GM19395 (cell line): ENCODE results near the gene HUS1.
A peak's percentile ranks its signal among the peaks of the same experiment; 100 is the strongest.
"Not testable (repeated sequence)": the region's sequence is repeated elsewhere in the genome, so short reads cannot be mapped to it uniquely, and the experiment has no call there.

ENCODE experiments used
- ATAC-seq: cut with Tn5 transposase; IDR thresholded peaks from one replicate; pipeline ENCODE4 v1.9.1; 2021; ENCODE audit warnings: mild to moderate bottlenecking, moderate library complexity; ENCODE audit not compliant: unreplicated experiment

Gene HUS1

DNA sequence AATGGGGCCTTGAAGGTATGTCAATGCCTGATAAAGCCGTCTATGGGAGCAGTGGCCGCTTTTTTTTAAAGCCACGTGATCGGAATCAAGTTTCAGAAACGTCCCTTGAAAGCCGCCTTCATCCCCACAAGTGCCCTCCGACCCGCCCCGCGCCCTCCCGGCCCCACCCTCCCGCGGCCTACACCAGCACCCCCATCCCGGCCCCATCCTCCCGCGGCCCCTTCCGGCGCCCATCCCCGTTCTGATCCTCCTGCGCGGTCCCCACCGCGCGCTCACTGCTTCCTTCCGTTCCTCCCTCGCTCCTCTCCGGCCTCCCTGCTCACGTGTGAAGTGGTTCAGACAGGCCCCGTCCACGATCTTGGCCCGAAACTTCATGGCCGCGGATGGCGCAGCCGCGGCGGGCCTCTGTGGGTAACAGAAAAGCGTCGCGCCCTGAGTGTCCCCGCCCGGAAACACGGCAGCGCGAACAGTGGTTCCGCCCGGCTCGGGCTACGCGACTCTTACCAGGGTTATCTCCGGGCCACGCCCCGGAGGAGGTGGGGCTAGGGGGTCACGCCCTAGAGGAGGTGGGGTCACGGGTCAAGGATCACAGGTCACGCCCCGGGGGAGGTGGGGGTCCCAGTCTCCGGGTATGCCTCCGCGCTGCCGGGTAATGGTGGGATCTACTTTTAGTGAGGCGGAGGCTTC, at the start of gene HUS1:
HUS1 (minus strand) TSS at position 471 of the 687 bp plus-strand sequence; CDS start at position 375, 96 bp downstream.
- peak; percentile 97 for ATAC-seq

DNA sequence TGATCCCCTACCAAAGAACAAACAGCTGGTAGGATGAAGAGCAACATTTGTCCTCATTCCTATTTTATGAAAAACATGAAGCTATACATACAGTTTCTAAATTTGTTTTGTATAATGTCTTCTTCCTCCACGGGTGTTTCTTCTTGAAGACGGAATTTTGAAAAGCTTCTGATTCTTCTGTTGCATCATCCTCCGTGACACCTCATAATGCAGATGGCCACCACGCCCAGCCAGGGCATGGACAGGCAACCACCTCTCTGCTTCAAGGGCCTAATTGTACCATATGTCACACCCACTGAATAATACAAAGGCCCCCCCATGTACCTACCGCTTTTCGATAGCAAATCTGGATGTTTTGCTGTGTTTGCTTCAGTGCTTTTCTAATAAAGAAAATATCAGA, 49.5 kb upstream of the HUS1 start, which contains the start of gene SUN3:
SUN3 (minus strand) TSS at position 170 of the 400 bp plus-strand sequence; CDS start at position 1, 169 bp downstream.
- ATAC-seq: no peak

DNA sequence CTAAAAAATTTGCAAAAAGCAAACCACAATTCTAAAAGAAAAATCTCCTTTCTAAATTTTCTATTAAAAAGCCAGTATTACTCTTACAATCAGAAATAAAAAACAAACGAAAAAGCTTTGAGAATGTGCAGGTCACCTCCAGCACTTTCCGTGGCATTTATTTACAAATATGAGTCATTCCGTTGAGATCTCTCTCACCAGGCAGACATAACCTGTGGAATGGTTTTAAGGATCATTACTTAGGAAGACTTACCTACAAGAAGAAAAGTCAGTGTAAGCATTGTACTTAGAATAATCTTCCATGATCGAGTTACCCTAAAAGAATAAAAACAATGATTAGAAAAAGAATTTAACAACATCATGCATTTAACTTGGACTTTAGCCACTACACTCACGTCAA, 46.2 kb upstream of the HUS1 start:
- ATAC-seq: no peak

DNA sequence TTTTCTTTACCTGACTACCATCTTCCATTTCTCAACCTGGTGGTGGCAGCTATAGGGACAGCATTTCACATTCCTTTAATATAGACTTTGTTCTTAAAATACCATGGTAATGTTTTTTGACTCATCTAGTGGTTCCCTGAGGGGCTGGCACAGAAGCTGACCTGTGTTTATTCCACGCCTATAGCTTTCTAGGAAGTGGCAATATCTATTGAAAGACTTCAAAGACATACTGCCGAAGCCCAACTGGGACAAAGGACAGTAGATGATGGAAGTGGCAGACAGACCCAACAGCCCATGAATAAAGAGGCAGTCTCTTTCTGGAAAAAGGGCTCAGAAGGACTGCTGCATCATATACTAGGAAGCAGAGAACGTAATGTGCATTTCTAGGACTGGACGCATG, 38.3 kb upstream of the HUS1 start:
- no peak for ATAC-seq

DNA sequence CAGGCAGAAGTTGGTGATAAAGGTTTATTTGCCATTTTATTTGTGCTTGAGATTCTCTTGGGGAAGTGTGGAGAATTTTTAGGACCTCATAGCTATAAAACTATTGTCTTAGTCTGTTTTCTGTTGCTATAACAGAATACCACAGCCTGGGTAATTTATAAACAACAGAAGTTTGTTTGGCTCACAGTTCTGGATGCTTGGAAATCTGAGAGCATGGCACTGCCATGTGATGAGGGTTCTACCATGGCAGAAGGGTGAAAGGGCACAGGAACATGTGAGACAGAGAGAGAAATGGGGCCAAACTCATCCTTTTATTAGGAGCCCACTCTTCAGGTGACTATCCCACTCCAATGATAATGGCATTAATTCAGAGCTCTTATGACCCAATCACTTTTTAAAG, 37.2 kb upstream of the HUS1 start:
- no peak for ATAC-seq

DNA sequence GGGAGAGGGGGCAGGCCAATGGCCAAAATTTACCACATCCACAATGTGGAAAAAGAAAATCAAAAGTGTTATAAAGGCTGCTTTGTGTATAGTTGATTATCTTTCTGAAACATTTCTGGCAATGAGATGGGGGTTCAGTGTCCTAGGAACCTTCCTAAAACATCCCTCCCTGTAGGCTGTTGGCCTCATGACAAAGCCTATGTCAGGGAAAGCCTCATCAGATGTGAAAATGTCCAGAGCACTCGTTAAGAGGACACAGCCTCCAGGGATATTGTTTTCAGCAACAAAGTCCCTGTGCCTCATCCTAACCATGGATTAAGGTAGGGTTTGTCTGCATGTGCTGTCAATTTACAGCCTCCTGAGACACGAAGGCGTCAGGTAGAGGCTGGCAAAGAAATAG, 32.5 kb upstream of the HUS1 start:
- no peak for ATAC-seq

DNA sequence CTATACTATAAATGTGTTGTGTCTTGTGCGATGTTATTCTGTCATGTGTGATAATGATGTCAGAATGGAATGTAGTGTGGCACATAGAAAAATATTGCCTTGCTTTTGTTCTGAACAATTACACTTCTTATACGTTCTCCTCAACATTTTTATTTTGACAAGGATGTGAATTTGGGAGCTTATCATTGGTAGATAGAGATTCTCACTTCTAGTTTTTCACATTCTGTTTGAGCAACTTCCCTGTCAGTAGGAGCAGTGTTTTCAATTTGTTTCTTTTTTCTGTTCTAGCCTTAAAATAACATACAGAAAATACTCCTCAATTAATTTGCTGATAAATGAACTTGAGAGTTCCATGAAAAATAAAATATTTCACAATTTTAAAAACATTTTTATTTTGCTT, 31.9 kb upstream of the HUS1 start:
- ATAC-seq: no peak

DNA sequence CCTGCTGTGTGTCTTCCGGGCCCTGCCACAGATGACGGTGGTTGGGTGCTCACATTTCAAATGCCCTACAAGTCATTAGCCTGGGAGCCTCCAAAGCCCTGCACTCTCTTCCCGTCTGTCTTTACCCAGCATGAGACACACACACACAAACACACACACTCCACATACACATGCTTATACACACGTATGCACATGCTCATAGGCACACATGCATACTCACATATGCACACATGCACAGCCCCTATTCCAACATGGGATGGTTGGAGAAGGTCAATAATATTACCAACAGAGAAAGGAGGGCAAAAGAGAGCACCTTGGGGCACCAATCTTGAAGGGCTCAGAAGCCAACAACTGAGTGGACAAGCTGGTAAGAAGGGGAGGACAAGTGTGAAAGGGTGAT, 30.5 kb upstream of the HUS1 start:
- ATAC-seq: no peak

DNA sequence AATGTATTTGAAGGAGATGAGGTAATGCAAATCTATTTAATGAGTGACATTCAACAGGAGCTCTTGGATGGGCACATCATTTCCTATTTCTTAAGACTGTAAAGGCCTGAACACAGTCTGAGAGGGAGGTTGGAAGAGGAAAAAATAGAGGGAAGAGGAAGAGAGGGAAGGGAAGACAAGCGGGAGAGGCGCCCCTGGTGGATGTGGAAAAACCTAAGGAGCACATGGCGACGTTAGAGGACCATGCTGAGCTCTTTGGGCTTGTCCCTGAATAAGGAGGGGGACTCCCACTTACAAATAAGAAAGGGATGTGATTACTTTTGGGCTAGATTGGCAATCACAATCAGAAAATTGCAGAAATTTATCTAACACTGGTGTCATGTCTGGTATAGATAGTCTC, 29.8 kb upstream of the HUS1 start:
- ATAC-seq: no peak

DNA sequence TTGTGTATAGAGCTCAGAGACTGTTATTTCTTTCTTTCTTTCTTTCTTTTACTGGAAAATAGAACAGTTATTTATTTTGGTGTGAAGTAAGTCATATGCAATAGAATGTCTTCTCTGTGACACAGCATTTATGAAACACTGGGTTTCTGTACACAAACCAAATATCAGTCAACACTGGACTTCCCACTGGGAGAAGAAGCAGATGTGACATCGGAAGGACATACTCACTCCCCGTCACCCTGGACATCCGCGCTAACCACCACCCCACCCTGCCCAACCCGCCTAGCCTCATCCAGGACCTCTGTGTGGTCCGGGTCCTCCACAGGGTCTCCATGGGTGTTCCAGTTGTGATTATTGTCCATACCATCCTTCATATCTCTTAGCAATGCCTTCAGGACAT, 27.5 kb upstream of the HUS1 start:
- no peak for ATAC-seq

DNA sequence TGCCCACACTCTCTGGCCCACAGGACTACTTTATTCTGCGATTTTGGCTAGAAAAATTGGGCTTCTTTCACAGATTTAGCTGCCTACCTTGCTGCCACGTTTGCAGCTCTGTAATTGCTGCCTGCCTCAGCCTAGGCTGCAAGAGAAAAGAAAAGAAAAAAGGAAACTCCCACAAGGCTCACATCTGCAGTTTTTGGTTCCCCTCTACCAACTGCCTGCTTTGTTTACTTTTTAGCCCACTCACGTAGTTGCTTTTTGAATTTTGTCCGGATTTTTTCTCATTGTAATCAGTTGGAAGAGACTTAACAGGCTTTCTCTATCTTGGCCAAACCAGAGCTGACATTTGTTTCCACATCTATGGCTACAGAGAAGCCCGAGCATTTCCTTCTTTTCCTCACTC, 25.2 kb upstream of the HUS1 start:
- ATAC-seq: no peak

DNA sequence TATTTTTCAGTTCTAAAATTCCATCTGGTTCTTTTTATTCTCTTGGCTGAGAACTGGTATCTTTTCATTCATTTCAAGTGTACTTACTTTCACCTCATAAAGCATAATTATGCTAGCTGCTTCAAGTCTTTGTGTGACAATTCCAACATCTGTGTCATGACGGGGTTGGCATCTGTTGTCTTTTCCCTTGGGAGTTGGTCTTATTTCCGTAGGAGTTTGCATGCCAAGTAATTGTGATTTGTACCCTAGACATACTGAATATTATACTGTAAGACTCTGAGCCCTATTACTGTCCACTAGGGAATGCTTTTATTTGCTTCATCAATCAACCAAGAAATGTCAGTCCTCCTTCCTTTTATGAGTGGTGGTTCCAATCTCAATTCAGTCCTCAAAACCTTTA, 24.6 kb upstream of the HUS1 start:
- ATAC-seq: no peak

DNA sequence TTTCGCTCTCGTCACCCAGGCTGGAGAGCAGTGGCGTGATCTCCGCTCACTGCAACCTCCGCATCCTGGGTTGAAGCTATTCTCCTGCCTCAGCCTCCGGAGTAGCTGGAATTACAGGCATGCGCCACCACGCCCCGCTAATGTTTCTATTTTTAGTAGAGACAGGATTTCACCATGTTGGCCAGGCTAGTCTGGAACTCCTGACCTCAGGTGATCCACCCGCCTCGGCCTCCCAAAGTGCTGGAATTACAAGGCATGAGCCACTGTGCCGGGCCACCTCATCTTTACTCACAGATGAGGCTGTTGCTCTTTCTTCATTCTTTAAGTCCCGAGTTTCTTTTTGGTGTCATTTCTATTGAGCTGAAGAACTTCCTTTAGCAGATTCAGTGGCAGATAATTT, 20.7 kb upstream of the HUS1 start:
- not testable (repeated sequence) for ATAC-seq

DNA sequence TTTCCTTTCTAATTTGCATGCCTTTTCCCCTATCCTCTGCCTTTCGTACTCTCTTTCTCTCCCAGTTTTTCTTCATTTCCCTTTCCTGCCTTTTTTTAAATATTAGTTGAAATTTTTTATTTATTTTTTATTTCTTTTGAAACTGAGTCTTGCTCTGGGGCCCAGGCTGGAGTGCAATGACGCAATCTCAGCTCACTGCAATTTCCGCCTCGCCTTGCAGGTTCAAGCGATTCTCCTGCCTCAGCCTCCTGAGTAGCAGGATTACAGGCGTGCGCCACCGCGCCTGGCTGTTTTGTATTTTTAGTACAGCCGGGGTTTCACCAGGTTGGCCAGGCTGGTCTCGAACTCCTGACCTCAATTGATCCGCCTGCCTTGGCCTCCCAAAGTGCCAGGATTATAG, 20.0 kb upstream of the HUS1 start:
- no peak for ATAC-seq

DNA sequence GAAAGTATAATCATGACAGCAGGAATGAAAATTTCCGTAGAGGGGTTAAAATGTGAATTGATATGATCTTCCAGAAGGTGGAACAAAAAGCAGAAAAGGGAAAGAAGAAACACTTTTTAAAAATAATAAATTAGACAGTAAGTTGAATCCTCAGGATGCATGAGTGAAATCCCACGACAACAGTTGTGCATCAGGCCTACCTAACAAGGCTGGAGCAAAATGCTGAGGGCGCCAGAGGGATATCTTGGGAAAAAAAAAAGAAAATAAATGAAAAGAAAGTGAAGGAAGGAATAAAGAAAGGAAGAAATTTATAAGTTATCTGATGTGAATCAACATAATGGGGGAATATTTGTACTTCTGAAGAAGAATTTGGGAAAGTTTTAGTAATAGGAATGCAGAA, 13.0 kb upstream of the HUS1 start:
- ATAC-seq: no peak

DNA sequence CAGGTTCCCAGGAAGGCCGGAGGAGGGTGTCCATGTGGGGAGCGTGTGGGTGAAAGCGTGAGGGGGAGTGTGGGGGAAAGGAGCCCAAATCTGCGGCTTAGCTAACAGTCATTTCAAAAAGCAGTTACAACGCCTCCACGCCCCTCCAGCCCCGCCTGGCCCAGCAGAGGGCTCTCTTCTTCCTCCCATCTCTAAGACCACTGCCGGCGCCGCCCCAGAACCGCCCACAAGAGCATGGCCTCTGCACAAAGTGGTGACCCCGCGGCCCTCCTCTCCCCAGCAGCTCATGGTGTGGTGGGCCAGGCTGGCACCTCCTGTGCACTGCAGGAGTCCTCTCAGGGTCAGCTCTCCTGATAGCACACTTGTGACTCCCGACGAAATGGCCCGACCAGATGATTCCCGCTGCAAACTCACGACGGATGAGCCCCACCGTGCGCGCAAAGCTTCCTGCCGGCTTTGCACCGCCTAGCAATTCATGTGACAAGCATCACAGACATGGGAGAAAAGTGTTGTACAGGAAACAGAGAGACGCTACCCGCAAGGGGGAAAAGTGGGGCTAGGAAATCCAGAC, 12.4 kb upstream of the HUS1 start:
- peak; percentile 99 for ATAC-seq

DNA sequence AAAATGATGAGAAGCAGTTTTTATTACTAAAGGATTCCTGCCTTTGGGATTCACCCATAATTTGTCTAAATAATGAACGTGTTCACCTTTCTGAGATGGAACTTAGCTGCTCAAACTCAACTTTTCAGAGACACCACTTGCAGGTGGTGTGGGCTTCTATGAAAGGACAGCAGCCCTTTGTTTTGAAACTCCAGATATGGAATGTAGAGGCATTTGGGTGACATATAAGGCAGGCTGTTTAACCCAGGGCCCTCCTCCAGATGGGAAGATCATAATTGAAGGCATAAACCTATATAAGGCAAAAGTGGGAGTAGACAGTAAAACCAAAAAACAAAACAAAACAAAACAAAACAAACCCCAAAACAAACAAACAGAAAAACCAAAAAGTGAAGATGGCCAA, 11.9 kb upstream of the HUS1 start:
- no peak for ATAC-seq

DNA sequence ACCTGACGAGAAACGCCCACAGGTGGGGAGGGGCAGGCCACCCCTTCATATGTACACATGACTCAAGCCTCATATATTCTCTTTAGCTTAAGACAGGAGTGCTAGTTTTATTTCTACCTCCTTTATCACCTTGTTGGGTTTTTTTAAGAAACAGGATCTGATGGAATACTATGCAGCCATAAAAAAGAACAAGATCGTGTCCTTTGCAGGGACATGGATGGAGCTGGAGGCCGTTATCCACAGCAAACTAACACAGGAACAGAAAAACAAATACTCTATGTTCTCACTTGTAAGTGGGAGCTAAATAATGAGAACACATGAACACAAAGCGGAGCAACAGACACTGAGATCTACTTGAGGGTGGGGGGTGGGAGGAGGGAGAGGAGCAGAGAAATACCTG, 11.2 kb upstream of the HUS1 start:
- ATAC-seq: no peak

DNA sequence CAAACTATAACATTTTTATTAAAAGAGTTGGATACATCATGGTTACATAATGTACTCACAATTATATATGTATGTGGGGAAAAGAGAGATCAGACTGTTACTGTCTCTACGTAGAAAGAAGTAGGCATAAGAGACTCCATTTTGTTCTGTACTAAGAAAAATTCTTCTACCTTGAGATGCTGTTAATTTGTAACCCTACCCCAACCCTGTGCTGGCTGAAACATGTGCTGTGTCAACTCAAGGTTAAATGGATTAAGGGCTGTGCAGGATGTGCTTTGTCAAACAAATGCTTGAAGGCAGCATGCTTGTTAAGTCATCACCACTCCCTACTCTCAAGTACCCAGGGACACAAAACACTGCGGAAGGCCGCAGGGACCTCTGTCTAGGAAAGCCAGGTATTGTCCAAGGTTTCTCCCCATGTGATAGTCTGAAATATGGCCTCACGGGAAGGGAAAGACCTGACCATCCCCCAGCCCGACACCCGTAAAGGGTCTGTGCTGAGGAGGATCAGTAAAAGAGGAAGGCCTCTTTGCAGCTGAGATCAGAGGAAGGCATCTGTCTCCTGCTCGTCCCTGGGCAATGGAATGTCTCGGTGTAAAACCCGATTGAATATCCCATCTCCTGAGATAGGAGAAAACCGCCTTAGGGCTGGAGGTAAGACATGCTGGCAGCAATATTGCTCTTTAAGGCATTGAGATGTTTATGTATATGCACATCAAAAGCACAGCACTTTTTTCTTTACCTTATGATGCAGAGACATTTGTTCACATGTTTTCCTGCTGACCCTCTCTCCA, 10.4 kb upstream of the HUS1 start:
- ATAC-seq: not testable (repeated sequence)

DNA sequence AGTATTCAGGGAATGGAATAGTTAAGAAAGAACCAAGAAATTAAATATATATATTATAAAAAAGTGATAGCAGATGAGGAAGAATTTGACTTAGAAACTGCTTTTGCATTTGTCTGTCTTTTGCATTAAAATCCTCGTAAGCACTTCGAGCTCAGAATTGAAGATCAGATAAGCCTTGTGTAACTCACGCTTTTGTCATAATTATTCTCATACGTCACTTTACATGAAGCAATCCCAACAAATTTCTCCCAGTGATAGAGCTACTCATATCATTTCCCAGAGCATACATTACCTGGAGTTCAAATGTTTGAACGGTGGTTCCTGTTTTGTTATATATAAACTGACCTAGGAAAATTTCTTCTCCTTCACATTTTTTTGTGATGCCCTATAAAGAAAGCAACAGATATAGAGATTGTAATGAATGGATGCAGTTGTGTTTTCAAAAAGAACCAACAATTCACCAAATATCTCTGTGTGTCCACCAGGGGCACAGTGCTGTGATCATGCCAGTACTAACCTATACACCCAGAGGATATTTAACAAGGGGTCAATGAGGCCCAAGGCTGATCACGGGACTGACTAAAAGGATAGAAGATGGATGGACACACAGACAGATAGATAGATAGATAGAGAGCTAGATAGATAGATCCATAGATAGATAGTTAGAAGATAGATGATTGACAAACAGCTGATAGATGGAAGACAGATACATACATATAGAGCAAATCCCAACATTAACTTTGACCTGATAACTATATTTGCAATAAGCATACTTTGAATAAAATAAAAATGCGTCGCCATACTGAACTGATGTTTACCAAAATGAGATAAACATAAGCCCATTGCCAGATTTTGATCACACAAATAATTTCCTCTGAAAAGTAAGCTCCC, 9.3 kb upstream of the HUS1 start:
- ATAC-seq: no peak

DNA sequence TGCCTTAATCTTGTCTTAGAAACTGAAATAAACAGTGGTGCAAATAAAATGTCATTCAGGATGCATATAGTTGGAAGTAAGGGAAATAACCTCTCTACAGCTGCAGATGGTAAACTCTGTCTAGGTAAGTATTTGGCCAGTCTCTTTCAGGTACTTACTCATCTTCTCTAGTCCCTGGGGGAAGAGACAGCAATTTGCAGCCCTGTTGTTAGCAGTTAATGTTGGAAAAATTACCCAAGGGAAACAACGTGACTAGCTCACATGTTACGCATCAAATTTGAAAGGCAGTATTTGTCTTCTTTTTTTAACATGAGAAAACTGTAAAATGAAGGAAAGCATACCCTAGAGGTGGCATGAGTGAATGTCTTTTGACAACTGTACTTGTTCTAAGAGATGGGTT, 3.2 kb upstream of the HUS1 start:
- no peak for ATAC-seq
